ENCODE measurements around the gene PARD6A.

PARD6A gene

DNA sequence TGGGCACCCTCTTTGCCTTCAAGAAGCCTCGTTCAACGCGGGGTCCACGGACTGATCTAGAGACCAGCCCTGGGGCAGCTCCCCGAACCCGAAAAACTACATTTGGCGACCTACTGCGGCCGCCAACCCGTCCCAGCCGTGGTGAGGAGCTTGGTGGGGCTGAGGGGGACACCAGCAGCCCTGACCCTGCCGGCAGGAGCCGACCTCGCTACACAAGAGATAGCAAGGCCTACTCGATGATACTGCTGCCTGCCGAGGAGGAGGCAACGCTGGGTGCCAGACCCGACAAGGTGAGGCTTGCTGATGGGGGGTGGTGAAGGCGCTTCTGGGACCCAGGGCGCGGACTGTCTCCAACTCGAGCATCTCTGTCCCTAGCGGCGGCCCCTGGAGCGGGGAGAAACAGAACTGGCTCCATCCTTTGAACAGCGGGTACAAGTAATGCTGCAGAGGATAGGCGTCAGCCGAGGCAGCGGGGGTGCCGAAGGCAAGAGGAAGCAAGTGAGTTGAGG lies 6.3 kb upstream of the PARD6A start:
- no peak for DNase-seq

DNA sequence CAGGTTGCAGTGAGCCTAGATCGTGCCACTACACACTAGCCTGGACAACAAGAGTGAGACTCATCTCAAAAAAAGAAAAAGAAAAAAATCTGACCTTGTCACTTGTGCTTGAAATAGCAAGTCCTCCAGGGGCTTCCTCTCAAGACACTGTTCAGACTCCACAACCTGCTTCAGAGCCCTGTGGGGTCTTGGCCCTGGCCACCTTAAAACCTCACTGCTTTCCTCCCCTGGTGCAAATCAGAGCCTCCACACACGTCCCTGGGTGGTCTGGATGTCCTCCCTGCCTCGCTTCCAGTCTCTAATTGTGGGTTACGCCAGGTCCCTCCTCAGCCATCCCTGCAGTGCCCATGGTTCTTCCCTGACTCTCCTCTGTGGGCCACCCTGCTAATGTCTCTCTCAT lies 5.4 kb upstream of the PARD6A start:
- no peak for DNase-seq

DNA sequence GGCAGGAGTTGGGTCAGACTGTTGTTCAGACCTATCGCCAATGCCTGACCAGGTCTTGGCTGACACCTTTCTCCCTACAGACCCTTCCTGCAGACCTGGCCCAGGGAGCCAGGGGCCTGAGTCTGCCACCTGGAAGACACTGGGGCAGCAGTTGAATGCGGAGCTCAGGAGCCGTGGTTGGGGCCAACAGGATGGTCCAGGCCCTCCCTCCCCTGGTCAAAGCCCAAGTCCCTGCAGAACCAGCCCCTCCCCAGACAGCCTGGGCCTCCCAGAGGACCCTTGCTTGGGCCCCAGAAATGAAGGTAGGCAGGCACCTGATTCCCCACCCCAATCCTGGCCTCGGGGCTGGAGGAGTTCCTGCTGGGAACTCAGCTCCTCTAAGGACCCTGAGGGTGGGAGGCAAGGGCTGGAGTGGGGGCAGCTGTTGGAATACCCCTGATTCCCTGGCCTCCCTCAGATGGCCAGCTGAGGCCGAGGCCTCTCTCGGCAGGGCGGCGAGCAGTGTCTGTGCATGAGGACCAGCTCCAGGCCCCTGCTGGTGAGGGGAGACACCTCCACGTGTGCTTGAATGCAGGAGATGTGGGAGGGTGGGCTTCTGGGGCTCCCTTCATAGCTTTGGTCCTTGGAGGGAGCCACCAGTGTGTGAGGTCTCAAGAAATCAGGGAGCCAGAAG lies 4.3 kb upstream of the PARD6A start:
- DNase-seq, result no peak

DNA sequence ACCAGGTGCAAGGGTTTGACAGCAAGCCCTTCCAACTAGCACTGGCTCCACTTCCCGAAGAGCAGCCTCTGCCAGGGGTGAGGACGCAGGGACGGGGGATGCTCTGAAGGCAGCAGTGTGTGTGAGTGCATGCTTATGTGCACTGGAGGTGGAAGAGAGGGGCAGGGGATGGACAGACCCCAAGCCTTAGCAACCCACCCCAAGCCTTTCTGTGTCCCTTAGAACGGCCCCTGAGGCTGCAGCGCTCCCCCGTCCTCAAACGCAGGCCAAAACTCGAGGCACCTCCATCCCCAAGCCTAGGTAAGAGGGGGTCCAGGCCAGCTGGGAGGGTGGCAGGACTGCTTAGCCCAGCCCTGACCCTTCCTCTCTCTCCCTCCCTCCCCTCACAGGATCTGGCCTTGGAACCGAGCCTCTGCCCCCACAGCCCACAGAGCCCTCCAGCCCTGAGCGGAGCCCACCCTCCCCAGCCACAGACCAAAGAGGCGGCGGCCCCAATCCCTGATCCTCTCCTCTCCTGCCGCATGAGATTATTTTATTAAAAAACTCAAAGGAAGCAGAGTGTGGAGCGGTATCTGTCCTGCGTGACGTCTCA lies 3.6 kb upstream of the PARD6A start:
- DNase-seq, result no peak

DNA sequence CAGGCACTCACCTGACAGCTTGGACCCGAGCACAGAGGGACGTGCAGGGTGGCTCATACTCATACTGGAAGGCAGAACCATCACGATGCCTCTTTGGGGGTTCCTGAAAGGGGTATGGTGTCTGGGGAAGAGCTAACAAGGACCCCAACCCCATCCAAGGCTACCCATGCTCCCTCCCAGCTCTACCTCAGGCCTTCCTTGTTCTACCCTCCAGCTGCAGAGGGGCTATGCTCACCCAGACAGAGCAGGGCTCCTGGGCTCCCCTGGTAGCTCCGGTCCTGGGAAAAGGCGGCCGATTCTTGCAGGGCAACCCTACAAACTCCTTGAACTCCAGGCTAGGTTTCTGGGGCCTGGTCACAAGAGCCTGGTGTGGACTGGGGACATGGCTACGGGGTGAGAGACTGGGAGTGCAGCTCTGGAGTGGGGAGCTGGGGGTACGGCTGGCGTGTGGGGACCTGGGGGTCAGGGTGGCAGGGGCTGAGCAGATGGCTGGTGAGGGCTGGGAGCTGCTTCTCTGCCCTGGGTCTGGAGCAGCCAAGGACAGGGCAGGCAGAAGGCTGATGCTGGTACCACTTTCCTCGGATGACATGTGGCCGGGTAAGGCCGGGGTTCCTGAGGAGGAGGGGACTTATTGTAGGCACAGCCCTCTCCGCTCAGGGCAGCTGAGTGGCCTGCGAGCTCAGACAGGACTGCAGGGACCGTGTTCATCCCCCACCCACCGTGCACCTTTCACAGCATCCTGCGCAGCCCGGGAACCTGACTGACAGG lies 2.8 kb upstream of the PARD6A start:
- DNase-seq, result no peak

DNA sequence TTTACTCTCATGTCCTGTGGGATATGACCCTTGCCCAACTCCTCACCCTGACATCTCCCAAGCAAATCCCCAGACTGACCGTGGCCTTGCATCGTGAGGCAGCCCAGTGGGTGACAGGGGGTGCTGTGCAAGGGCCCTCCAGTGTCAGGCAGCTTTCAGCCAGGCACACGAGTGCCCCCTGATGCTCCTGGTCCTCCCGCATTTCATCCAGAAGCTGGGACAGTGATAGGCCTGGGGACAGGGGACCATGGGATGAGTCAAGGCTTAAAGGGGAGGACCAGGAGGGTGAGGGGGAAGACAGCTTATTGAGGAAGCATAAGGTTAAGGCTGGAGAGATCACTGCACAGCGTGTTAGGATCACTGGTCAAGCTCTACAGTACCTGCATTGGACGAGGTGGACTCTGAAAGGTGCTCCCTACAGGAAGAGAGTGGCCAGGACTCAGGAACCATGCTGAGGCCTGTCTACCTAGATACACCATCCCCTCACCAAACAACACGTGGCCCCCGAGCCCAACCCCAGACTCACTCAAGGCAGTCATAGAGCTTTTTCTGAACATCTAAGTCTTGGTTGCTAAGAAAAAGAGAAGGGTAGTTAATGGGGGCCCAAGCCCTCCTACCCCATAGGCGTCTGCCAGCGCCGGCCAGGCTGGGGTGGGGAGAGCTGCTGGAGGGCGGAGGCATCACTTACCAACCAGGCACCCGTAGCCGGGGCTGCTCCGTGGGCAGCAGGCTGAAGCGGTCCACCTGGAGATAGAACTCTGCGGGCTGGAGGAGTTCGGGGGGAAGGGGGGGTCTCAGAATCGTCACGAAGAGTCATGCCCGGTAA lies 1.7 kb upstream of the PARD6A start:
- no peak for DNase-seq

DNA sequence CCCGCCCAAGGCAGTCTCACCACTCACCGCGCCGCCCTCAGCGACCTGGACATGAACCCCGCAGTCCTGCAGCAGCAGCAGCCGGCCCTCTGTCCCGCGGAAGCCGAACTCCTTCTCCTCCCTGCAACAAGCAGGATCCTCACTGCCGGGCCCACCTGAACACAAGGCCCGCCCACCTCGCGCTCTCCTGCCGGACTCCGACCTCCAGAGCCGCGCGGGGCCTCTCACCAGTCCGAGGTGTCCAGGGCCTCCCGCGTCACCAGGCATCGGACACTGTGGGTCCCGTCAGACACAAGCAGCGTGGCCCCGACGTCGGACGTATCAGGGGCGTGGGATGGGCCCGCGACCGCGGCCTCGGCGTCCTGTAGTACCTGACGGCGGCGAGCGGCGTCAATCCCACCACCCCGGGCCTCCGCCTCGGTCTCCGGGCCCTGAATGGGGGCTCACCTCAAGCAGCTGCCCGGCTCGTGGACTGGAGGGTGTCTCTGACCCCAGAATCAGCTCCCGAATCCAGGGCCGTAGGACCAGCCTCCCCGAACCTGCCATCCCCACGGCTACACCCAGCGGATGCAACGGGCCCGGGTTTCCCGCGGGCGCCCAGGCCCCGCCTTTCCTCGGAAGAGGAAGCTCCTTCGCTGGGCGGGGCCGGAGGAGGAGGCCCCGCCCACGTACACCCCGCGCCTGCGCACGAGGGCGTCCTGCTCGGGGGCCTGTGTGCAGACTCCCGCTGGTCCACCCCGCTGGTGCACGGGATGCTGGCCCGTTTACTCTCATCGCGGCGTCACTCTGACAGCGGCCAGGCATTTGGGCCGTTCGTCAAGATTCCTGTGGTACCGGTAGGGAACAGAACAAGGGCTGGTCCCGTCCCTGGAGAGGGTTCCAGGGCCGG lies 841 bp upstream of the PARD6A start, which contains the start of gene ACD:
Gene ACD, minus strand, starts transcription at position 586 of the 889 bp plus-strand sequence. Its CDS starts 40 bp downstream, at position 546.
- DNase-seq, result peak; percentile 93

DNA sequence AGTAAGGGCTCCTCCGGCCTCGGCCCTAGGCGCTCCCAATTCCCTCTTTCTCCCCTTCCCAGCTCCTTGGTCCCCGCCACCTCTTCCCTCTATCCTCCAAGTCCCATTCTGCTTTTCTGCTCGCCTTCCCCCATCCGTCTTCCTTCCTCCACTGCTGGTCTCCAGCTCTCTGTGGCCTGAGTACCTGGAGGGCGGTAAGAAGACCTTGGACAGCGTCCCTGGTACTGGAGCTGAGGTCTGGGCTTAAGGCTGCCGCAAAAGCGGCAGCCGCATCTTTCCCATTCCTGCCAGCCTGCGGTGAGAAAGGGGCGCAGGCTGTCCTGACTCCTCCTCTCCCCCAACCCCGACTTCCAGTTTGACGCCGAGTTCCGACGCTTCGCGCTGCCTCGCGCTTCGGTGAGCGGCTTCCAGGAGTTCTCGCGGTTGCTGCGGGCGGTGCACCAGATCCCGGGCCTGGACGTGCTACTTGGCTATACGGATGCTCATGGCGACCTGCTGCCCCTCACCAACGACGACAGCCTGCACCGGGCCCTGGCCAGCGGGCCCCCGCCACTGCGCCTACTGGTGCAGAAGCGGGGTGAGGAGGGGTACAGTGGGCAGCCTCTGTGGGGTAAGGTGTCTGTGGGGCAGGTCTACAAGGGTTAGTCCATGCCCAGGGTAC lies 471 bp downstream of the PARD6A start:
- no peak for DNase-seq

DNA sequence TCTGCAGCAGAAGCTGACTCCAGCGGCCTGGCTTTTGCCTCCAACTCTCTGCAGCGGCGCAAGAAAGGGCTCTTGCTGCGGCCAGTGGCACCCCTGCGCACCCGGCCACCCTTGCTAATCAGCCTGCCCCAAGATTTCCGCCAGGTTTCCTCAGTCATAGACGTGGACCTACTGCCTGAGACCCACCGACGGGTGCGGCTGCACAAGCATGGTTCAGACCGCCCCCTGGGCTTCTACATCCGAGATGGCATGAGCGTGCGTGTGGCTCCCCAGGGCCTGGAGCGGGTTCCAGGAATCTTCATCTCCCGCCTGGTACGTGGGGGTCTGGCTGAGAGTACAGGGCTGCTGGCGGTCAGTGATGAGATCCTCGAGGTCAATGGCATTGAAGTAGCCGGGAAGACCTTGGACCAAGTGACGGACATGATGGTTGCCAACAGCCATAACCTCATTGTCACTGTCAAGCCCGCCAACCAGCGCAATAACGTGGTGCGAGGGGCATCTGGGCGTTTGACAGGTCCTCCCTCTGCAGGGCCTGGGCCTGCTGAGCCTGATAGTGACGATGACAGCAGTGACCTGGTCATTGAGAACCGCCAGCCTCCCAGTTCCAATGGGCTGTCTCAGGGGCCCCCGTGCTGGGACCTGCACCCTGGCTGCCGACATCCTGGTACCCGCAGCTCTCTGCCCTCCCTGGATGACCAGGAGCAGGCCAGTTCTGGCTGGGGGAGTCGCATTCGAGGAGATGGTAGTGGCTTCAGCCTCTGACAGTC lies 1.3 kb downstream of the PARD6A start:
- no peak for DNase-seq

DNA sequence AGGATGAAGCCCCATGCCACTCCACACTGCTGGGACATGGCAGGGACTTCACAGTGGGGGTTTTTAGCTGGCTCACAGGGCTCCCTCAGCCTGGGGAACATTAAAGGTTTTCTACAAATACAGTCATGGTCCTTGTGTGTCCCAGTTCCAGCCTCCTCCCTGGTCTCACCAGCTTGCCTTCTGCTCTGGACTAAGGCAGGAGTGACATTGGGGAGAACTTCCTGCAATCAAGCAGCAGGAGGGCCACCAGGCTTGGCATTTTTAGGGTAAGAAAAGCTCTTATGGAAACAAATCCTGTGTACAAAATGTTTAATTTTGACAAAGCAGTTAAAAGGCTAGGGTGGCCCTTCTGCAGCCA lies 1.9 kb downstream of the PARD6A start:
- no peak for DNase-seq

DNA sequence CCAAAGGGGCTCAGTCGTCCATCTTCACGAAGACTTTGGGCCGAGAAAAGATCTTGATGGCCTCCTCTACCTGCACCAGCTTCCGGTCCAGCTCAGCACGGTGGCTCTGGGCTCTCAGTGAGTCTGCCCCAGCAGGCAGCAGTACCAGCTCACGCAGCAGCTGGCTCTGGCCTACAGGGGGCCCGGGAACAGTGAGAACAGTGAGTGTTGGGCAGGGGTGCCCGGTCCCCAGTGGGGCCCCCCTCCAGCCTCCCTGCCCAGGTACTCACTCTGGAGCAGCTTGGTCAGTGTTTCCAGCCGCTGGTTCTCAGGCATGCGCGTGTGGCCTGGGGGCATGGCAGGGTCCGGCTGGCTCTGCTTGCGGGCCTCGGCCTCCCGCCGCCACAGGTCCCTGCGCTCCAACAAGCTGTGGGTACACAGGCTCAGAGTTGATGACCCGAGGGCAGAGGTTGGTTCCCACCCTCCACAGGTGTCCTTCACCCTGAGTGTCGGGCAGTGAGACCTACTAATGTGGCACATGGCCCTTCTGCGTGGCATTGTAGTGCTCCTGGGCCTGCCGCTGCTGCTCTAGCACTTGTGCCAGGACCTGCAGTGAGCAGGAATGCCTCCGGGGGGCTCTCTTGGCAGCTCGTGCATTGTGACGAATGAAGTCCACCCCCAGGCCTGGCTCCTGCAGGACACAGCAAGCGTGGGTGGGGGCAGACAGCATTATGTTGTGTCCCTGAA lies 2.6 kb downstream of the PARD6A start:
- DNase-seq, result no peak

DNA sequence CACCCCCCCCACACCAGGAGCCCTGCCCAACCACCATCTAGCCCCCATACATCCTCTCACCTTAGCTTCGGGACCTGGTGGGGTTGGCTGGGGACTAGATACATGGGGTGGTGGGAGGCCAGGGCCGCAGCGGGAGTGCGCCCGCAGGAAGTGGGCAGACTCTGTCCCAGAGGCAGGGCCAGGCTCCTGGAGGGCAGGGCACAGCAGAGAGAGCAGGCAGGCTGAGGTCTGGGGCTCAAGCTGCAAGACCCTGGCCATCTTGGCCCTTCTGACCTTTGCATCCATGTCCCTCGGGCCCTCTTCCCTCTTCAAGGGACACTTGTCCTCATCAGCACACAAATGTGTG lies 3.1 kb downstream of the PARD6A start:
- DNase-seq, result no peak

DNA sequence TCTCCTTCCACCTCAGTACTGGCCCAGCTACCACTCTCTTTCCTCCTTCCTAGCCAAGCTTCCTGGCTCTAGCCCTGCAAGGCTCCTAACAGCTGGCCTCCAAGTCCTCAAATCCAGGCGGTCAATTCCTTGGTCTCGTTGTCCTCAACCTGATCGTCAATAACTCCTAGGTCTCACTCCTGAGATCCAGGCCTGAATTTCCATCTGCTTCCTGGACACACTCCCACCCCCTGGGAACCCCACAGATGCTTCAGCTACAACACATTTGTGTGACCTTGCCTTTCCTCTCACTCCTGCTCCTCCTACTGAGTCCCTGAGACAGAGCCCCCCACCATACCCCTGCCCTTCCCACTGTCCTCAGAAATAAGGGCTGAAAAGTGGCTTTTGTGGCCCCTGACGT lies 3.5 kb downstream of the PARD6A start:
- DNase-seq, result no peak

DNA sequence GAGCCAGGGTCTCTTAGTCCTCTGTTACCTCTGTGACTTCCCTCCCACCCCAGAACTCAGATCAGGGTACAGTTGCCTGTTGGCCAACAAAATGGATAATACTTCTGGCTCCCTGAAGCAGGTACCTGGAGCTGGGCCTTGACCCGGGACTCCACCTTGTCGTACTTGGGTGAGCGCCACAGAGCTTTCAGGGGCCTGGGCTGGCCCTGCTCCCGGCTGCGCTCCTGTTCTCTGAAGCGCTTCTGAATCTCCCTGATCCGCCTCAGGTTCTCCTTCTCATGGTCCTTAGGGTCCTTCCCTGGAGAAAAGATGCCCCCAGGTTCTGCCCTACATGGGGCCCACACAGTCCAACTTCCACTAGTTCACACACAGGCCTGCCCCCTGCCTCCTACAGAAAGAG lies 4.1 kb downstream of the PARD6A start:
- DNase-seq, result no peak

DNA sequence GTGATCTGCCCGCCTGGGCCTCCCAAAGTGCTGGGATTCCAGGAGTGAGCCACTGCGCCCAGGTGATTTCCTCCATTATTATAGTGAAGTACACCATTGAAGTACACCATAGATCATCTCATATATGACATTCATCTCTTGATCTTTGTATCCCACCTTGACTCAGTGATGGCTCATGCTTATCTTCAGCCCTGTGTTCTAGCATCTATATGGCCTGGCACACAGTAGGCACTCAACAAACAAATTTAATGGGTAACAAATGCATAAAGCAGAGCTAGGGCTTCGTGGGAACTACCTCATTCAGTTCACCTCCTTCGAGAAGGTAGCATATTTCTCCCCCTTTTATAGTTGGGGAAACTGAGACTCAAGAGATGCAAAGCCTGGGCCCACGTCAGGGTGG lies 4.8 kb downstream of the PARD6A start:
- no peak for DNase-seq

DNA sequence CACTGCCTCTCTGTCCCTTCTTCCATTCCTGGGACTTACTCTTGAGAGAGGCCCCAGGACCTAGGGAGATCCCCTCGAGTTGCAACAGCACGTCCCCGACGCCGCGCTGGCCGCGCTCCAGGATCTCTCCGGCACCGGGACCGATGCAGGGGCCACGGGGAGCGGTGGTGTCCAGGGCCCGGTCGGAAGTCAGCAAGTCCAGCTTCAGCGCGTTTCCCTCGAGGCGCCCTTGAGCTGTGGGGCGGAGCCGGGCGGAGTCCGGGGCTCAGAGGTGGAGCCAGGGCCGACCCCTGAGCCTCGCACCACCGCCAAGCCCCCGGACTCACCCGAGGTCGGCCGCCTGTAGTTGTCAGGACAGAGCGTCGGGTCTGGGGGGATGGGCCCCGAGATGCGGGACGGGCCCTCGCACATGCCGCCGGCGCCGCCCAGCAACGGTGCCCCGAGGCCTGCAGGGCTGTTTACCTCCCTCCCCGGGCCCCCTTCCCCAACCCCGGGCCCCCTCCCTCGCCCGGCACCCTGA lies 5.3 kb downstream of the PARD6A start:
- no peak for DNase-seq

DNA sequence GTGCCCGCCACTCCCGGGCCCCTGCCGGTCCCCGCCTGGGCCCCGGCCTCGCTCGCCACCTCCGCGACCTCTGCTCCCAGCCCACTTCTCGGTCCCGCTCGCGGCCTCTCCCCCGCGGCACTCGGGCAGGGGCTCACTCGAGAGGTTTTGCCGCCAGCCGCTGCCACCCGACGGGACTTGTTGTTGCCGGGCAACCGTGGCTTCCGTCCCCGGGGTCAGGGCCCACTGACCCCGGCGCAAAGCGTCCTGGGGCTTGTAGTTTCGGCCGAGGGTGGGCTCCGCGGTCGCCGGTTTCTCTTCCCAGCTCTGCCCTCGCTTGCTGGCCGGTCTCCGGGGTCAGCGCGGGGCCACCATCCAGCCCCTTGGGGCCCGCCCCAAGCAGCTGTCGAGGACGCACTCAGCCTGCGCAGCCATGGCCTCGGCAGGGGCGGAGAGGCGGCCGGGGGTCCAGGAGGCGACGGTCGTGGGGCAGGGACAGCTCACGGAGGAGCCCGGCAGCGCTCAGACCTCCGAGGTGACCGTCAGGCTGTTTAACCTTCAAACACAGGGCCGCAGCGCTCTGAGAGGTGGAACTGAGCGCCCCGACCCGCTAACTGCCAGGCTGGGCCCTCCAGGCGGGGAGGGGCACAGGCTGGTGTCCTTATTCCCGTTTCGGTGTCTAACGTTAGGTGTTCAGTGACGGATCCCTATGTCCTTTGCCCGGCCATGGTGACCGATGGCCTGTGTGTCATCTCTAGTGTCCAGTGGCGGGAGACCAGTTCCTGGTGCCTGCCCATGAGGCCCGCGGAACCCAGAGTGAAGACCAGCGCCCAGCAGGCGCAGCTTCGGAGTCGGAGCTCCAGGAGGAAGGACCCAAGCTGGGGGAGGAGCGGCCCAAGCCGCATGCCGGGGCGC lies 6.0 kb downstream of the PARD6A start, which contains the start of the genes C16orf86 and ENKD1:
Gene C16orf86, plus strand, starts transcription at position 256 of the 894 bp plus-strand sequence. Its CDS starts 157 bp downstream, at position 413.
Gene ENKD1, minus strand, starts transcription at position 192 of the 894 bp plus-strand sequence. CDS start 308 bp downstream, outside the sequence.
- DNase-seq, result peak; percentile 78

DNA sequence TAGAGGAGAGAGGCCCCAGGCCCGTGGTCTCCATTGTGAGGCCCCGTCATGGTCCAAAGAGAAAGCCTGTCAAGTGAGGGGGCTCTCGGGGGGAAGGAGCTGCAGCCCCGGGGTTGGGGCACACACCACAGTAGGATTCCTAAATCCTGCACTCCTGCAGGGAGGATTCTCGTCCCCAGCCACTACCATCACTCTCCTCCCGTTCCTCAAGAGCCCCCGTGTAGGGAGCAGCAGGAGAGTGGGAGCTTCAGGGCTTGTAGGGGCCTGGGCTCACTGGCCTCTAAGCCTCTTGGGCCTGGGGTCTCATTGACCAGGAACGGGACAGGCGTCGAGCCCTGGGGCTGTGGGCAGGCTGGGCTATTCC lies 6.7 kb downstream of the PARD6A start:
- DNase-seq, result no peak

Data from central memory CD4-positive, alpha-beta T cell (primary cell).